RWPE1 (cell line): ENCODE measurements around the gene ARHGAP24.
A peak's percentile ranks its signal among the peaks of the same experiment; 100 is the strongest.

ENCODE experiments used
- CTCF ChIA-PET: fragments of 350-600 bp; sonication (Branson Sonifier 250); formaldehyde crosslinking; extraction: SDS; loops from one replicate; lab custom pipeline; 2021; lab: Yijun Ruan, JAX
- POLR2A ChIA-PET: fragments of 400-600 bp; formaldehyde crosslinking; extraction: SDS; loops from one replicate; lab custom pipeline; 2020; ENCODE audit warnings: antibody characterized with exemption; ENCODE audit not compliant: low non-redundant PET; lab: Yijun Ruan, JAX
- DNase-seq: peaks from one replicate; pipeline ENCODE4 v3.0.0; 2012; ENCODE audit warnings: low spot score
- H3K27ac ChIP-seq: fragments of 450-650 bp; 2 replicates; pipeline ENCODE4 v1.5.1; 2017
- TF ChIP-seq, protein P1 (sequence below): fragments of 450-650 bp; conservative IDR thresholded peaks from 2 replicates; pipeline ENCODE4 v1.5.1; 2017; ENCODE audit warnings: low read depth, mild to moderate bottlenecking

ARHGAP24 gene

DNA sequence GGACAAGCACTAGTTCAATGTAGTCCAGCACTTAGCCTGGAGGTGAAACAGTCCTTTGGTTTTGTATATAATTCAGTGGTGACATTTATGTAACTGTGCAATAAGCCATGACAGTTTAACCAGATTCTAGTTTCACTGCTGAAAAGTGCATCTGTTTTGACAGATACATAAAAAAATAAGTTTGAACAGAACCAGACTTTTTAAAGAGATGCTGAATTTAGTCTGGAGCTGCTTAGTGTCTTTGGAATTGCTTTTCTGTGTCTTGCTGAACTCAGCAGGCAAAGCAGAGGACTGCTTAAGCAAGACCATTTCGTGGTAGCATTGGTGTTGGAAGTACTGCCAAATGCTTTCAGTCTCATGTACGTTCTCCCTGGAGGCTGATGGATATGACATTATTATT lies 491.4 kb downstream of the ARHGAP24 start:
- H3K27ac ChIP-seq, result no peak overlapping the region
- CTCF ChIA-PET, result interaction anchor here (1.4 kb wide), 1 partner anchor 10 kb away, joined by 4 read pairs; no protein-coding TSS in a partner anchor
- POLR2A ChIA-PET, result no interaction called here
- TF ChIP-seq, protein P1, sequence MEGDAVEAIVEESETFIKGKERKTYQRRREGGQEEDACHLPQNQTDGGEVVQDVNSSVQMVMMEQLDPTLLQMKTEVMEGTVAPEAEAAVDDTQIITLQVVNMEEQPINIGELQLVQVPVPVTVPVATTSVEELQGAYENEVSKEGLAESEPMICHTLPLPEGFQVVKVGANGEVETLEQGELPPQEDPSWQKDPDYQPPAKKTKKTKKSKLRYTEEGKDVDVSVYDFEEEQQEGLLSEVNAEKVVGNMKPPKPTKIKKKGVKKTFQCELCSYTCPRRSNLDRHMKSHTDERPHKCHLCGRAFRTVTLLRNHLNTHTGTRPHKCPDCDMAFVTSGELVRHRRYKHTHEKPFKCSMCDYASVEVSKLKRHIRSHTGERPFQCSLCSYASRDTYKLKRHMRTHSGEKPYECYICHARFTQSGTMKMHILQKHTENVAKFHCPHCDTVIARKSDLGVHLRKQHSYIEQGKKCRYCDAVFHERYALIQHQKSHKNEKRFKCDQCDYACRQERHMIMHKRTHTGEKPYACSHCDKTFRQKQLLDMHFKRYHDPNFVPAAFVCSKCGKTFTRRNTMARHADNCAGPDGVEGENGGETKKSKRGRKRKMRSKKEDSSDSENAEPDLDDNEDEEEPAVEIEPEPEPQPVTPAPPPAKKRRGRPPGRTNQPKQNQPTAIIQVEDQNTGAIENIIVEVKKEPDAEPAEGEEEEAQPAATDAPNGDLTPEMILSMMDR, result no peak
- DNase-seq, result no peak

DNA sequence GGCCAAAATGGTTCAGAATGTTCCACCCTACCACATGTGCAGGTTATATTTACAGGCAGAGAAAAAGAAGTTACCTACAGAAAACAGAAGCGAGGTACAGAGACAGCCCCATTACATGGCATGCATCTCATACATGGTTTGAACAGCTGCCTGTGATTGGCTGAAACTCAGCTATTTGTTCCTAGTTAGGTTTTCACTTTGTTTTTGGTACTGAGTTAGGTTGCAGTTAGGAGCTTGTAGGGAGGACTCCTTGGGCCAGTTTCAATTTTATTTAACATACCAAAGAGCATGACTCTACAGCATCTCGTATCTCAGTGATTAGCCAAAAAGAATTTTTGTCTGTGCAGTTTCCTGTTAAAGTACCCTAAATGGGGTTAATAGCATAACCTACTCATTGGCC lies 492.9 kb downstream of the ARHGAP24 start:
- H3K27ac ChIP-seq, result no peak overlapping the region
- TF ChIP-seq, protein P1, result no peak
- DNase-seq, result no peak
- POLR2A ChIA-PET, result no interaction called here
- CTCF ChIA-PET, result interaction anchor here (0.8 kb wide), 1 partner anchor 171 kb away, joined by 4 read pairs; no protein-coding TSS in a partner anchor

DNA sequence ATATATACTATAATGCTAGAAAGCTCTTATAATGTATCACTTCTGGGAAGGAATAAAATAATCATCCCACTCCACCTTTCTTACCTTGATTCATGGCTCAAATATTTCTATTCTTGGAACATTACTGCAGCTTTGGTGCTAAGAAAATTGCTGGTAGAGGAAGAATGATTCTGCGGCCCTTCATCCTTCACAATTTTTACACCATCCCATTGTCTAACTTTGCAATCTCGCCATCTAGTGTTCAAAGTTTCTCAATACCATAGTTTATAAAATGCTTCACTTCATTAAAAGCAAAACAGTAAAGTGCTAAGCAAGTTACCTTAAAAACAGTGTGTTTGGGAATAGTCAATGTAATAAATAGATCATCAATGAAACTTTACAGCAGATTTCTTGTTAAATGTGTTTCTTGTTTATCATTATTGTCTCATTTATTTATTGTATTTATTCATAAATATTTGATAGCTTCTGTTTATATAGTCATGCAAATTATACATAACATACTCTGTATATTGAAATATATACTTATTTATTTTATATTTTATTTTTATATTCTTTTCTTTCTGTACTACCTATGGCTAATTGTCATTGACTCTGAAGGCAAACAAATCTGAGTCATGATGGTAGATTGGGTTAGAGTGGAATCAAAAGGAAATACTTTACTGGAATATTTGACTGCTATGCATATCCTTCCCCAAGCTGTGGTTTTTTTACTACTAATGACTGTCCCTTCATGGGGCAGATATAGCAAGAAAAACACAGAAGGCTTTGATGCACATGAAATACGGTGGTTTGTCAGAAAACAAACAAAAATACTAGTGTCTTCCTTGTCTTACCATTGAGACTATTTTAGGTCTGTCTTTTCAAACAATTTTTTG lies 494.2 kb downstream of the ARHGAP24 start:
- no peak overlapping the region for H3K27ac ChIP-seq
- ChIA-PET POLR2A (no interaction called here), CTCF (interaction anchor here (0.6 to 1.4 kb wide), 10 partner anchors 10 to 837 kb away, joined by 3 to 5 read pairs (median 3); no protein-coding TSS in a partner anchor)
- TF ChIP-seq, protein P1, result peak; percentile 66
- peak; percentile 25 for DNase-seq

DNA sequence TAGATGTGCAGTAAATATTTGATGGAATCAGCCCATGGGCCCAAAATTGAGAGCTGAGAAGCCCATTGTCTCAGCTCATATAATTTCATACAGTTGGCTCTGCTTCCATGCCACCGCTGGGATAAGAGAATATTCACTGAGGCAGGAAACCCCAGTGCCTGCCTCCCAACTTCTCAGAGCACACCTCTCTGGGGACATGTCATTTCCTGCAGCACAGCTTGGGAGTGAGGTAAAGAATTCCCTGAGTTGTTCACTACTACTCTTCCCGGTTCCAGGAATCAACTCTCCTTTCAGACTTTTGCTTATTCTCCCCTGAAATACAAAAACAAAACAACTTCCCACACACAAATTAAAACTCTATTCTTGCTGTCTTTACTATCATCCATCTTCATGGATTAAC lies 495.6 kb downstream of the ARHGAP24 start:
- TF ChIP-seq, protein P1, result no peak
- CTCF ChIA-PET, result no interaction called here
- DNase-seq, result no peak
- POLR2A ChIA-PET, result no interaction called here
- H3K27ac ChIP-seq, result no peak overlapping the region

DNA sequence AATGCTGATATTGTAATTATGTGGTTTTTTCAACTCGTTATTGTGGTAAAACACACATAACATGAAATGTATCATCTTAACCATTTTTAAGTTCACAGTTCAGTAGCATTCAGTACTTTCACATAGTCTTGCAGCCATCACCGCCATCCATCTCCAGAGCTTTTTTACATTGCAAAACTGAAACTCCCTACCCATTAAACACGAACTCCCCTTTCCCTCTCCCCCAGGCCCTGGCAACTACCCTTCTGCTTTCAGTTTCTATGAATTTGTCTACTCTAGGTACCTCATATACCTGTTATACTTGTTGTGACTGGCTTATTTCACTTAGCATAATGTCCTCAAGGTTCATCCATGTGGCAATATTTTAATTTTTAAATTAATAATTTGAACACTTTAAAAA lies 504.3 kb downstream of the ARHGAP24 start:
- TF ChIP-seq, protein P1, result no peak
- DNase-seq, result no peak
- POLR2A ChIA-PET, result no interaction called here
- CTCF ChIA-PET, result interaction anchor here (1.0 kb wide), 1 partner anchor 11 kb away, joined by 3 read pairs; no protein-coding TSS in a partner anchor
- no peak overlapping the region for H3K27ac ChIP-seq

DNA sequence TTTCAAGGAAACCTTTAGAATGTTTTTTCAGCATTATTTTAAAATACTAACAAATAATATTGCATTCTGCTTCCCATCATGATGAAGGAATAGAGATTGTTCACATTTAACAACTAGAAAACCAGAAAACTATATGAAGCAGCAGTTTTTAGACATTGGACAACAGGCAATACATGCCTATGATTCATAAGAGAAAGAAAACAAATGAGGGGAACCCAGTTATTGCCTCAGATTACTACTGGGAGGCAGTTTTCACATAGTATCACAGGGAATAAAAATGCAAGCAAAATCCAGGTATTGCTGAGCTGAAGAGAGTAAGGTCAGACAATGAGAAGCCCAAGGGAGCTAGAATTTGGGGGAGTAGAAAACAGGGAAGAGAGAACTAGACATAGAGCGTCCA lies 511.3 kb downstream of the ARHGAP24 start:
- no peak overlapping the region for H3K27ac ChIP-seq
- ChIA-PET CTCF (interaction anchor here (0.7 kb wide), 1 partner anchor 1719 kb away, joined by 3 read pairs; no protein-coding TSS in a partner anchor), POLR2A (no interaction called here)
- DNase-seq, result no peak
- TF ChIP-seq, protein P1, result no peak
